Stimulated activated CD8-positive, alpha-beta memory T cell treated with anti-CD3 and anti-CD28 coated beads, Interleukin-12 subunit alpha, Interleukin-12 subunit beta, amount 100 ng/mL, for 1 hour (primary cell): ENCODE results near the gene PODXL2.

Experiments used
- DNase-seq: peaks from one replicate; pipeline ENCODE4 v3.0.0-alpha.2; 2020; ENCODE audit warnings: low read depth

PODXL2 gene, protein sequence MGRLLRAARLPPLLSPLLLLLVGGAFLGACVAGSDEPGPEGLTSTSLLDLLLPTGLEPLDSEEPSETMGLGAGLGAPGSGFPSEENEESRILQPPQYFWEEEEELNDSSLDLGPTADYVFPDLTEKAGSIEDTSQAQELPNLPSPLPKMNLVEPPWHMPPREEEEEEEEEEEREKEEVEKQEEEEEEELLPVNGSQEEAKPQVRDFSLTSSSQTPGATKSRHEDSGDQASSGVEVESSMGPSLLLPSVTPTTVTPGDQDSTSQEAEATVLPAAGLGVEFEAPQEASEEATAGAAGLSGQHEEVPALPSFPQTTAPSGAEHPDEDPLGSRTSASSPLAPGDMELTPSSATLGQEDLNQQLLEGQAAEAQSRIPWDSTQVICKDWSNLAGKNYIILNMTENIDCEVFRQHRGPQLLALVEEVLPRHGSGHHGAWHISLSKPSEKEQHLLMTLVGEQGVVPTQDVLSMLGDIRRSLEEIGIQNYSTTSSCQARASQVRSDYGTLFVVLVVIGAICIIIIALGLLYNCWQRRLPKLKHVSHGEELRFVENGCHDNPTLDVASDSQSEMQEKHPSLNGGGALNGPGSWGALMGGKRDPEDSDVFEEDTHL

DNA sequence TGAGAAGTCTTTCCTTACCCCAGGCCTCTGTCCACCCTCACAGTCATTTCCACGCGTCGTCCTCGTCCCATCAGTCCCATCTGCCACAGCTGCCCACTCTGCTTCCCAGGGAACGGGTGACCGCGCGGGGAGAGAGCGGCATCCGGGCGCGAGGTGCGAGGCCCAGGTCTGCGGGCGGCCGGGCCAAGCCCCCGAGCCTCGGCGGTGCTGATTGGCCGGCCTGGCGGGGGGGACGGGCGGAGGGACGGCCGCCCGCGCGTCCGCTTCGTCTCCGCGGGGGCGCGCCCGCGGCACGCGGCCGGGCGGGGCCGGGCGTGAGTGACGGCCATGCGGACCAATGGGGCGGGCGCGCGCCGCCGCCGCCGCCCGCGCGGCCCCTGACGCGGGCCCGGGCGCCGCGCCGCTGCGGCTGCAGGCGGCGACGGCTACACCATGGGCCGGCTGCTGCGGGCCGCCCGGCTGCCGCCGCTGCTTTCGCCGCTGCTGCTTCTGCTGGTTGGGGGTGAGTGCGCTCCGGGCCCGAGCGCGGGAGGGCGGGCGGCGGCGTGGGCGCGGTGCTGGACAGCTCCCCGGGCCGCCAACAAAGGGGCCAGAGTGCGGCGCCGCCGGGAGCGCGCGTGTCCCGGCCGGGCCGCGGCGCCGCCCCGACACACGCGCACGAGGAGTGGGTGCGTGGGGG, at the start of gene PODXL2:
TSS of gene PODXL2 (plus strand) at position 398 of the 679 bp plus-strand sequence. CDS start at position 433, 35 bp downstream.
- DNase-seq = no peak

GRCh38 chr3:127580327-127581060, 48.5 kb upstream of the PODXL2 start:
- no peak for DNase-seq

- DNase-seq = no peak
Observed at GRCh38 chr3:127584734-127585133, 44.3 kb upstream of the PODXL2 start.

- no peak for DNase-seq
Observed at GRCh38 chr3:127585163-127585812, 43.7 kb upstream of the PODXL2 start.

DNA sequence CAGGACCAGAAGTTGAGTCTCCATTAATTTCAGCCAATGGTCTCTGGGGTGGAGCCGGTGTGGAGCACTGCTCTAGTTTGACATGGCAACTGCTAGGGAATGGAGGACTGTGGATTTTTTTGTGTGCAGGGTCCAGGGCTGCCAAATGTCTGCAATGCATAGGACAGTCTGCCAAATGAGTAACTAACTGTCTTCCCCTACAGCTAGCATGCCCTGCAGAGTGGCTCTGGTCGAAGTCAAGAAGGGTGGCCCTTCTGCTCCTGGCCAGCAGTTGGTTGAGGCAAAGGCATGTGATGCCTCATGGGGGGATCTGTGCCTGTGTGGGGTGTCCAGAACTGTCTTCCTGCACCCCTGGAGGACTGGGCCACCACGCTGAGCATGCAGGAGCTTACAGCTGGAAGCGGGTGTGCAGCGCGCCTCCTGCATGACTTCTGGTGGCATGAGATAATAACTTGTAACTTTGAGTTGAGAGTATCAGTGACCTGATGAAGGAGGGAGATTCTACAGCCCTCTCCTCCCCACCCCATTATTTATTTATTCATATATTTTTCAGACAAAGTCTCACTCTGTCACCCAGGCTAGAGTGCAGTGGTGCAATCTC, 43.1 kb upstream of the PODXL2 start:
- no peak for DNase-seq

DNA sequence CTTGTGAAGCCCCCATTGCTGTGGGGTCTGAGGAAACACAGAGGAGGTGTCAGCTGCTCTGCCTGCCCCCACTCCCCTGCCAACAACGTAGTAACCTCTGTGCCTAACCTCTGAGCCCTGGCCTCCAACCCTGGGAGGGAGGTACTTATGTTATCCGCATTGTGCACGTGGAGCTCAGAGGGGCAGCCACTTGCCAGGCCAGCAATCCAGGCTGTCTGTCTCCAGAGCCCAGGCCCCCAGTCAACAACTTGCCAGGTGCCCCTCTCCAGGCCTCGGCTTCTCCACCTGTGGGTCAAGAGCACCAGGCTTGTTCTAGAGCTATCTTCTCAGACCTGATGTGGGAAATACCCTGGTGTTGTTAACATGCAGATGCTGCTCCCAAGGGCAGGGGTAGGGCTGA, 41.1 kb upstream of the PODXL2 start:
- DNase-seq = no peak

GRCh38 chr3:127588806-127589577, 40.0 kb upstream of the PODXL2 start:
- DNase-seq = no peak

DNA sequence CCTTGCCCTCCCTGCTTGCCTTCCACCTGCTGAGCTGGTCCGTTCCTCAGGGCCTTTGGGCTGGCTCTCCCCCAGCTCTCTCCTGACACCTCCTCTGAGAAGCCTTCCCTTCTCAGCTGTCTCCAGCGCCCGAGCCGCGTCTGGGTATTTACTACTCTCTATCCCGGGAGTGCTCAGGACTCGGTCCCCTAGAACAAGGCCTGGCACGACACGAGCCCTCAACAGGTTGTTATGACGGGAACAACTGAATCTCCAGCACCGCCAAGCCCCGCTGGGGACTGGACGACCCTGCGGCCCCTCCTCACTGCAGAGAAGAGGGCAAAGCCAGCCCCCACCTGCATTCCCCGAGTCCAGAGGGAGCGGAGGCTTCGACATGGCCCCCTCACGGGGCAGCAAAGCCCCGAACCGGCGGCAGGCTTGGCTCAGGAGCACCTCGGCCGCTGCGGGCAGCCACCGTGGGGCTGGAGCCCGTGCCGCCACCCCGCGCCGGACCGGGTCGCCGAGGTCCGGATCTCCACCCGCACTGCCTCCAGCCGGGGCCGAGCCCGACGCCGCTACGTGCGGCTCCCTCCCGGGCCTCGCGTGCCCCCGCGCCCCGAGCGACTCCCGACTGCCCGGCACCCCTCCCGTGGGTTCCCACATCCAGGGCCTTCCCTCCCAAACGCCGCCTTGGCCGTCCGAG, 39.2 kb upstream of the PODXL2 start:
- no peak for DNase-seq

GRCh38 chr3:127590282-127590592, 38.7 kb upstream of the PODXL2 start:
- DNase-seq = no peak

- DNase-seq = peak; percentile 68
Observed at GRCh38 chr3:127590593-127591465, 38.2 kb upstream of the PODXL2 start, which contains the start of gene TPRA1. Gene TPRA1 (minus strand): TSS chr3:127590733. CDS start chr3:127580146, 10,587 bp downstream.

DNA sequence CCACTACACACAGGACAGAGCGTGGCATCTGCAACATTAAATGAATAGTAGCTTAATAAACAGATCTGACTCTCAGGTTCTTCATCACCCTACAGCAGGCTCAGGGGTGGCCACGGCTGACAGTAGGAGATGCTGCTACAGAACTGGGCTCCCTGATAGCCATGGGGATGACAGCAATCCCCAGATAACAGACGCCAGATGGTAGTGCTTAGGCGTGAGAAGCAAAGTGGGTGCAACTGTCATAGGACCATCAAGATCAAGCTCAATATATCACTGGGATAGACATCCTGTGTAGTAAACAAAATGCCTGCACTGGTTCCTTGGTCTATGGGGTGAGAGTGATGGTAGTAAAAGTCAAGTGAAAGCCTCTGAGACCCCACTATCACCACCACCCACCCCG, 35.8 kb upstream of the PODXL2 start:
- DNase-seq = no peak

- no peak for DNase-seq
Observed at GRCh38 chr3:127595303-127595702, 33.7 kb upstream of the PODXL2 start.

GRCh38 chr3:127597020-127597771, 31.8 kb upstream of the PODXL2 start:
- DNase-seq = no peak

GRCh38 chr3:127598841-127599570, 30.0 kb upstream of the PODXL2 start:
- DNase-seq = no peak

- DNase-seq = no peak
Observed at GRCh38 chr3:127600749-127601456, 28.1 kb upstream of the PODXL2 start.

DNA sequence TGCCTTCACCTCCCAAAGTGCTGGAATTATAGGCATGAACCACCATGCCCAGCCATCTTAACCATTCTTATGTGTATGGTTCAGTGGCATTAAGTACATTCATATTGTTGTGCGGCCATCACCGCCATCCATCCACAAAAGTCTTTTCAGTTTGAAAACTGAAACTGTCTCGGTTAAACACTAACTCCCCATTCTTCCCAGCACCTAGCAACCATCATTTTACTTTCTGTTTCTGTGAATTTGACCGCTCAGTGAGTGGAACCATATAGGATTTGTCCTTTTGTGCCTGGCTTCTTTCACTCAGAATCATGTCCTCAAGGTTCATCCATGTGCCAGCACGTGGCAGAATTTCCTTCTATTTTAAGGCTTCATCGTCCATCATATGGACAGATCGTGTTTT, 24.9 kb upstream of the PODXL2 start:
- DNase-seq = no peak
